SHP77 (cell line): ENCODE data around the gene LKAAEAR1.
A peak's percentile ranks its signal among the peaks of the same experiment; 100 is the strongest.
"Not testable (repeated sequence)": the region's sequence is repeated elsewhere in the genome, so short reads cannot be mapped to it uniquely, and the experiment has no call there.

ENCODE experiments used
- DNase-seq, 2 experiments: peaks; one replicate each; lab custom pipeline; 2025; lab: John Stamatoyannopoulos, UW

The LKAAEAR1 gene, protein sequence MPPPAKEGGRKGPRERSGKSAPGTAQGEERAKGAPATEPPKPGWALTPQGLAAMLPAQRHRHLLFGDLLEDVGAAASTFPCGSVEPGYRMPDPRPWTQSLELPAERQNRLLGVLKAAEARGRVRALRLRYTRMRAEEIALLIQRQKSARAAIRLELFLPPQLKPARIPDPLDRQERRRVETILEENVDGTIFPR

DNA sequence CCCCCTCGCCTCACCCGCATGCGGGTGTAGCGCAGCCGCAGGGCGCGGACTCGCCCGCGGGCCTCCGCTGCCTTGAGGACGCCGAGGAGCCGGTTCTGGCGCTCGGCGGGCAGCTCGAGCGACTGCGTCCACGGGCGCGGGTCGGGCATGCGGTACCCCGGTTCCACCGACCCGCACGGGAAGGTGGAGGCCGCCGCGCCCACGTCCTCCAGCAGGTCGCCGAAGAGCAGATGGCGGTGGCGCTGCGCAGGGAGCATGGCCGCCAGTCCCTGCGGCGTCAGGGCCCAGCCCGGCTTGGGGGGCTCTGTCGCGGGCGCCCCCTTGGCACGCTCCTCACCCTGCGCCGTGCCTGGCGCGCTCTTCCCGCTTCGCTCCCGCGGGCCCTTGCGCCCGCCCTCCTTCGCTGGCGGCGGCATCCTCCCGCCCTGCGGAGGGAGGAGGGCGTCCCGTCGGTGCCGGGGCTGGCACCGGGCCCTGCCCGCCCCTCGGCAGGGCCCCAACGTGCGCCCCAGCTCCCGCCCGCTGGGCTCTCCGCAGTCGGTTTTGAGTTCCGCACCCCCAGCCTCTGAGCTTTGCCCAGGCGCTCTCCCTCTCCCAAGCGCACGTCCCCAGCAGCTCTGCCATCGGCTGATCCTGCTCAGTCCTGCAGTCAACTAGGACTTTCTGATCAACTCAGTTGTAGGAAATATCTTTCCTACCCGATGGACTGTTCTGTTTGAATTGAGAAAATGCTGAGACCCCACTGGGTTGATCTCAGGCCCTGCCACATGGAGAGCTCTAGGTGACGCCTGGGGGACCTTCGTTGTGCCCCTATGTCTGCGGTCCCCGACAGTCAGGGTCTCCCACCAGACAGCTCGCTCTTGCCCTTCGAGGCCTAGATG, at the start of gene LKAAEAR1:
LKAAEAR1 (minus strand) TSS at position 595 of the 881 bp plus-strand sequence; CDS start at position 416, 179 bp downstream.
- DNase-seq = no peak

GRCh38 chr20:64131406-64131805, 47.2 kb upstream of the LKAAEAR1 start:
- DNase-seq = peak; percentile 71 to 86

DNA sequence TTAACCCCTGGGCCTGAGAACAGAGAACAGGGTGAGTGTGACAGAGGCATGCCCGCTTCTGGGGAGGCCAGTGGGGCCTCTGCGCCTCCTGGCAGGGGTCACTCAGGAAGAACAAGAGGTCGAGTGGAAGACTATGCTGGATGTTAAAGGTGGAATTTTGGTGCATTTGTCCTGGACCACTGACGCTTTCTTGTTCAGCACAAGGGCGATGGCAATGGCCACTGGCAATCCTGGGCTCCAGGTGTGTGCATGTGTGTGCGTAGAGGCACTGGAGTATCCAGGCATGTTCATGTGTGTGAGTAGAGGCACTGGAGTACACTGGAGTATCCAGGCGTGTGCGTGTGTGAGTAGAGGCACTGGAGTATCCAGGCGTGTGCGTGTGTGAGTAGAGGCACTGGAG, 46.7 kb upstream of the LKAAEAR1 start:
- DNase-seq = no peak

GRCh38 chr20:64130271-64130670, 46.1 kb upstream of the LKAAEAR1 start:
- no peak for DNase-seq

DNA sequence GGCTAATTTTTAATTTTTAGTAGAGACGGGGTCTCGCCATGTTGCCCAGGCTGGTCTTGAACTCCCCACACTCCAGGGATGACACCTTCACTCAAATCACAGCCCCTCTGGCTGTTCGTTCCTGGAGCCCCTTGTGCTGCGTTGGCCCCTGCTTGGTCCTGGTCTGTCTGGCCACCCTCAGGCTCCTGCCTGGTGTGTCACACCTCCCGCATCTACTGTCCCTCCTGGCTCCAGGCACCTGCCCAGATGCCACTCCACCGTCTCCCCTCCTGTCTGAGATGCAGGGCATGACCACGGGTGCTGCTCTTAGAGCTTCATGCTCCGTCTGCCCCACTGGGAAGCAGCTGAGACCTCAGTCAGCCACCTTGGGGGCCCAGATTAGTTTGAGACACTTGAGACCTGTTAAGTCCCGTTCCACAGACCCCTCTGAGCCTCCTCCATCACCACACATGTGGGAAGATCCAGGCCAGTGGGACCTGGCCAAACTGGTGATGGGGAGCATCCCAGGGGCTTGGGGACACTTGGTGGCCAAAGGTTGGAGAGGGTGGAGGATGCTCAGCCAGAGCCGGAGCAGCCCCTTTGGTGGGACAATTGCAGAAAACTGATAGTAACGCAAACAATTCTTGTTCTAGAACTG, 45.1 kb upstream of the LKAAEAR1 start:
- DNase-seq = no peak

GRCh38 chr20:64123517-64123916, 39.3 kb upstream of the LKAAEAR1 start:
- not testable (repeated sequence) for DNase-seq

- not testable (repeated sequence) for DNase-seq
Measured at GRCh38 chr20:64122927-64123326, 38.7 kb upstream of the LKAAEAR1 start.

- no peak for DNase-seq
Measured at GRCh38 chr20:64121586-64121985, 37.4 kb upstream of the LKAAEAR1 start.

DNA sequence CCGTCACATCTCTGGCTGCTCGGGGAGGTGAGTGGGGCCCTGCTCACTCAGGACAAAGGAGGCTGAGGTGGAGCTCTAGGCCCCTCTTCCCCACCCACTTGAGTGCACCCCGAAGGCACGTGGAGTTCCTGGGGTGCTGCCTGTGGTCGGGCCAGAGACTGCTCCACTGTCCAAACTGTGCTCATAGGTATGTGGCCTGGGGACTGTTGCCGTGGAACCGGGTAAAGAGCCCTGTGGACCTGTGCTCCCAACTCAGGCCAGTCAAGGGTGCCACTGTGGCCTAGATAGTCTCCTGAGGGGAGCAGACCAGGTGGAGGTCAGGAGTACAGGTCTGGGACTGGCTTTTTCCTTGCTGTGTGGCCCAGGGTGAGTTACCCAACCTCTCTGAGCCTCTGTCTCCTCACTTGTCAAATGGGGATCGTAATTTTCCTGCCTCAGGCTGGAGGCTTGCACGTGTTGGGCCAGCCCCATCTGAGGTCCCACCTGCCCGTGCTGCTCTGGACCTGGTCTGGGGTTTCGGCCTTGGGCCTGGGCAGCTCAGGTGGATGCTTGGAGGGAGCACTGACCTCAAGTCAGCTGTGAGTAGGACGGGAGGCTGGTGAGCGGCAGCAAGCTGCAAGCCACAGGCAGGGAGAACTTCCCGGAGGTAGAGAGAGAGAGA, 35.6 kb upstream of the LKAAEAR1 start:
- no peak for DNase-seq

DNA sequence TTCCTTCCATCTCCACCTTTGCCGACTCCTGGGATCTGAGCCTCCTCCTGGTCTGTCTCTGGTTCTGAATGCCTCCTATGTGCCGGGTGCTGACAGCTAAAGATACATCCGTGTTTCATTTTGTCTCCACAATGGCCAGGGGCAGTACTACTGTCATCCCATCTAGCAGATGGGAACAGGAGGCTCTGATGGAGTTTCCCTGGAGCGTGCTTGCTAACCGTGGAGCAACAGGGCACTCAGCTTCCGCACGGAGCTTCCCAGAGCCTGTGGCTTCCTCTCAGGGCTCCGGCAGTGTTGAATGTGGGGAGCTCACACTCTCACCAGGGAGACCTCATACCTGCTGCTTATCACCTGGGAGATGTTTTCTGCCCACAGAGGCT, 35.1 kb upstream of the LKAAEAR1 start:
- no peak for DNase-seq

DNA sequence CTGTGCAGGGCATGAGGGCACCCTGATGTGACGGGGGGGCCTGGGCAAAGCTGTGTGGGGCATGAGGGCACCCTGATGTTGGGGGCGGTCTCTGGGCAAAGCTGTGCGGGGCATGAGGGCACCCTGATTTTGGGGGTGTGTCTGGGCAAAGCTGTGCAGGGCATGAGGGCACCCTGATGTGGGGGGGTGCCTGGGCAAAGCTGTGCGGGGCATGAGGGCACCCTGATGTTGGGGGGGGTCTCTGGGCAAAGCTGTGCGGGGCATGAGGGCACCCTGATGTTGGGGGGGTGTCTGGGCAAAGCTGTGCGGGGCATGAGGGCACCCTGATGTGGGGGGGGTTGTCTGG, 33.2 kb upstream of the LKAAEAR1 start:
- DNase-seq = not testable (repeated sequence)

GRCh38 chr20:64116541-64117431, 32.6 kb upstream of the LKAAEAR1 start:
- DNase-seq = no peak

GRCh38 chr20:64116016-64116415, 31.8 kb upstream of the LKAAEAR1 start:
- no peak for DNase-seq

GRCh38 chr20:64115171-64115911, 31.1 kb upstream of the LKAAEAR1 start:
- no peak for DNase-seq

DNA sequence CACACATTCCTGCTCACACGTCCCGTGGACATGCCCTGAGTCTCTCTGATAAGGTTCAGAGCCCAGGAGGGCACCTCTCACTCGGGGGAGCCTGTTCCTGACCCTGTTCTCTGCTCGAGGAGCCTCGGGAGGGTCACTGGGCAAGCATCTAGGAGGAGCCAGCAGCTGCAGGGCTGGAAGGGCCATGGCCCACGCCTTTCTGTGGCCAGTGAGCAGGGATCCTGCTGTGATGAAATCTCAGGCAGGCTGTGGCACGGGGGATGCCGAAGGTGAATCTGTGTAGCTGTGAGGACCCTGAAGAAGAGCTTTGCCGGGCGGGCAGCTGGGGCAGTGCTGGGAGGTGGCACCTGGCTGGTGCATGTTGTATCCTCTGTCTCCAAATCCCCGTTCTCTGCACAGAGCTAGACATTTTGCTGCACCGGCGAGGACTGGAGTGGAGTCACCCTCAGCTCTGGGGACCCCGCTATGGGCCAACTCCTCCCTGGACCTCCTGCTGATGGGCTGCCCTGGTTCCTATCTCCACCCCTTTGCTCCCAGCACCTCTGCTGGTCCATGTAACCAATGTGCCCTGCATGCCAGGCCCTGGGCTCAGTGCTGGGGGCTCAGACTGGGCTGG, 30.3 kb upstream of the LKAAEAR1 start:
- DNase-seq = no peak

- peak in 1 of 2 experiments; percentile 39 for DNase-seq
Measured at GRCh38 chr20:64113796-64114355, 29.7 kb upstream of the LKAAEAR1 start.

- DNase-seq = no peak
Measured at GRCh38 chr20:64113444-64113775, 29.2 kb upstream of the LKAAEAR1 start.

DNA sequence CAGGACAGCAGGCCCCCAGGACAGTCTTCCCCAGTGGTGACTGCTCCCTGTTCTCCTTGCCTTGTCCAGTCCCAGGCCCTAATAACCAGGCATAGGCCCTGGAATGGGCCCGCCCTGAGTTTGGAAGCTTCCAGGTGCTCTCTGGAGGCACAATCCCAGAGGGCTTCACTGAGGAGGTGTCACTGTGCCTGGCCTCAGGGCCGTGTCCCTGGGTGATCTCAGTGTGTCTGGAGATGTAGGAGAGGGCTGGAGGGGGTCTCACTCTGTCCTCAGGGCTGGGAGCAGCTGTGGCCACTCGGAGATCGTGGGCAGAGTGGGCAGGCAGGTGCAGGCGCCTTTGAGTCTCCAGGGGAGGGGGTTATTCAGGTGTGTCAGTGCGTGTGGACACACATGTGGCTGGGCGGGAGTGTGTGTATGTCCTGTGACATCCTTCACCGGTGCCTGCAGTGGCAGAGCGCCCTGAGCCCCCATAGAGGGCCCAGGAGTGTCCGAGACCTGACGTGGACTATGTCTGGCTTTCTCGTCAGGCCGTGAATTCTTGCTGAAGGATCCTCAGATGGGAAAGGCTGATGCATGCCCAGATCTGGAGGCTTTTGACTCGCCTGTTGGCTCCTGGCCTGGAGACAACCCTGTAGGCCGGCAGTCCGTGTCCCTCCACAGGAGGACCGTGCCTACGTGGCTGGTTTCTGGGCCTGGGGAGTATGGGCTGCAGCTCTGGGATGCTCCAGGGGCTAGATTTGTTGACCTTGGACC, 28.7 kb upstream of the LKAAEAR1 start:
- DNase-seq = no peak
